SK-N-SH (cell line): ENCODE data around the gene PDCD6IP. TPM values are rescaled to one million over a fixed set of nuclear protein-coding genes. Genes with fewer than 3 reads are reported as not detected.

Experiments
- CTCF ChIA-PET: fragments of 300-600, 350-600 bp; formaldehyde crosslinking; extraction: SDS; loops from one replicate; lab custom pipeline; 2021; lab: Yijun Ruan, JAX
- POLR2A ChIA-PET: fragments of 350-600 bp; sonication (Branson Sonifier 250); formaldehyde crosslinking; extraction: SDS; loops from one replicate; lab custom pipeline; 2020; ENCODE audit warnings: antibody characterized with exemption, inconsistent platforms; lab: Yijun Ruan, JAX
- DNase-seq: peaks from one replicate; pipeline ENCODE4 v3.0.0; 2012
- H2AFZ ChIP-seq: fragments of 200-600 bp; sonication (generic); 2 replicates; pipeline ENCODE4 v1.8.1; 2016; ENCODE audit warnings: antibody characterized with exemption, mild to moderate bottlenecking, low read depth
- H3F3A ChIP-seq: fragments of 200-600 bp; sonication (generic); replicated peaks from 2 replicates; pipeline ENCODE3; 2016; ENCODE audit warnings: antibody characterized with exemption, mild to moderate bottlenecking; ENCODE audit not compliant: insufficient read depth
- H3K27ac ChIP-seq, 2 experiments: fragments of 200-500 bp in 1 of 2; fragments of 200-600 bp in 1 of 2; sonication (Bioruptor generic) in 1 of 2; sonication (generic), shearing (Covaris generic) in 1 of 2; 2 replicates each; pipeline versions ENCODE4 v1.5.1 to v1.6.1; 2014 to 2016; ENCODE audit warnings: low read depth in 2 of 2, inconsistent platforms in 1 of 2, low read length in 1 of 2, mild to moderate bottlenecking in 1 of 2, mixed read lengths in 1 of 2
- H3K27me3 ChIP-seq: fragments of 200-600 bp; sonication (generic), shearing (Covaris generic); 2 replicates; pipeline ENCODE4 v1.6.1; 2016; ENCODE audit warnings: mixed run types; ENCODE audit not compliant: insufficient read depth
- H3K36me3 ChIP-seq, 2 experiments: fragments of 200-500 bp in 1 of 2; fragments of 200-600 bp in 1 of 2; sonication (Bioruptor generic) in 1 of 2; sonication (generic) in 1 of 2; replicated peaks in 1 of 2; 2 replicates each; pipeline versions ENCODE3 to v1.5.1; 2014 to 2016; ENCODE audit warnings: low read length in 1 of 2, mild to moderate bottlenecking in 1 of 2; ENCODE audit not compliant: insufficient read depth in 2 of 2, control insufficient read depth in 1 of 2
- H3K4me1 ChIP-seq, 2 experiments: fragments of 200-500 bp in 1 of 2; fragments of 200-600 bp in 1 of 2; sonication (Bioruptor generic) in 1 of 2; sonication (generic), shearing (Covaris generic) in 1 of 2; 2 replicates each; pipeline versions ENCODE4 v1.5.1 to v1.6.1; 2014 to 2016; ENCODE audit warnings: low read depth in 1 of 2, low read length in 1 of 2, mixed run types in 1 of 2; ENCODE audit not compliant: insufficient read depth in 2 of 2, control insufficient read depth in 1 of 2
- H3K4me2 ChIP-seq: fragments of 200-600 bp; sonication (generic), shearing (Covaris generic); 2 replicates; pipeline ENCODE4 v1.6.1; 2017; ENCODE audit warnings: mixed run types
- H3K4me3 ChIP-seq, 2 experiments: fragments of 200-500 bp in 1 of 2; fragments of 200-600 bp in 1 of 2; sonication (Bioruptor generic) in 1 of 2; sonication (generic), shearing (Covaris generic) in 1 of 2; 2 replicates each; pipeline versions ENCODE4 v1.5.1 to v1.8.1; 2014 to 2016; ENCODE audit warnings: low read depth in 2 of 2, inconsistent platforms in 1 of 2, low read length in 1 of 2, mild to moderate bottlenecking in 1 of 2, mixed read lengths in 1 of 2, moderate library complexity in 1 of 2
- H3K79me2 ChIP-seq: fragments of 200-600 bp; sonication (generic); 2 replicates; pipeline ENCODE4 v1.8.1; 2017; ENCODE audit warnings: mild to moderate bottlenecking; ENCODE audit not compliant: insufficient read depth
- H3K9ac ChIP-seq: fragments of 200-600 bp; sonication (generic); 2 replicates; pipeline ENCODE4 v1.6.1; 2017; ENCODE audit warnings: mixed run types
- H3K9me2 ChIP-seq: fragments of 200-600 bp; sonication (generic); 2 replicates; pipeline ENCODE4 v1.6.1; 2017; ENCODE audit warnings: mixed run types
- H3K9me3 ChIP-seq: fragments of 200-600 bp; sonication (generic); 2 replicates; pipeline ENCODE4 v1.6.1; 2017; ENCODE audit warnings: mixed run types, mild to moderate bottlenecking, moderate library complexity
- H4K20me1 ChIP-seq: fragments of 200-600 bp; sonication (generic); 2 replicates; pipeline ENCODE4 v1.6.1; 2017; ENCODE audit warnings: mild to moderate bottlenecking, mixed run types; ENCODE audit not compliant: insufficient read depth
- CHD2 ChIP-seq: fragments of 150-350 bp; IDR thresholded peaks from 2 replicates; pipeline ENCODE4 v1.6.1; 2018; ENCODE audit warnings: low read length; ENCODE audit not compliant: partially characterized antibody
- ELF1 ChIP-seq: IDR thresholded peaks from 2 replicates; pipeline ENCODE4 v1.4.0; 2012
- FOXM1 ChIP-seq: IDR thresholded peaks from 2 replicates; pipeline ENCODE4 v1.4.0; 2012; ENCODE audit warnings: low read depth, mild to moderate bottlenecking
- GABPA ChIP-seq: IDR thresholded peaks from 2 replicates; pipeline ENCODE4 v1.4.0; 2012; ENCODE audit warnings: low read depth, mild to moderate bottlenecking
- GATA2 ChIP-seq: sonication (generic); formaldehyde crosslinking; IDR thresholded peaks from 2 replicates; pipeline ENCODE4 v1.5.0; 2020; ENCODE audit warnings: mild to moderate bottlenecking, missing genetic modification reagents
- MXI1 ChIP-seq: IDR thresholded peaks from 2 replicates; pipeline ENCODE4 v1.6.1; 2012; ENCODE audit warnings: mild to moderate bottlenecking, low read depth, low read length, improper control_type of control experiment
- POLR2AphosphoS5 ChIP-seq: IDR thresholded peaks from 2 replicates; pipeline ENCODE4 v1.6.1; 2012; ENCODE audit warnings: low read depth, low read length
- RCOR1 ChIP-seq: fragments of 150-350 bp; IDR thresholded peaks from 2 replicates; pipeline ENCODE4 v1.6.1; 2017; ENCODE audit warnings: antibody characterized with exemption, low read length
- RXRA ChIP-seq: IDR thresholded peaks from 2 replicates; pipeline ENCODE4 v1.4.0; 2012; ENCODE audit warnings: low read depth, mild to moderate bottlenecking, borderline replicate concordance
- SIN3A ChIP-seq: IDR thresholded peaks from 2 replicates; pipeline ENCODE4 v1.6.1; 2012; ENCODE audit warnings: low read depth, mild to moderate bottlenecking, low read length, moderate library complexity, borderline replicate concordance
- SMC3 ChIP-seq: IDR thresholded peaks from 2 replicates; pipeline ENCODE4 v1.6.1; 2012; ENCODE audit warnings: low read depth, low read length, improper control_type of control experiment
- TCF12 ChIP-seq: IDR thresholded peaks from 2 replicates; pipeline ENCODE4 v1.4.0; 2012
- TEAD4 ChIP-seq: IDR thresholded peaks from 2 replicates; pipeline ENCODE4 v1.4.0; 2012; ENCODE audit warnings: mild to moderate bottlenecking, borderline replicate concordance; ENCODE audit not compliant: insufficient read depth
- WGBS: methylation state at CpG from one replicate; pipeline ENCODE4 v1.1.6; 2017; ENCODE audit warnings: low lambda C conversion rate; 5-methylcytosine and 5-hydroxymethylcytosine counted together
- polyA plus RNA-seq, 3 experiments: library from polyadenylated mRNA; depleted of rRNA; stranded (reverse); fragments of >200 nt; gene quantifications; 2 replicates each; pipeline ENCODE4 v1.2.3, GENCODE V29; 2012
- TF ChIP-seq, protein P1 (sequence below): IDR thresholded peaks from 2 replicates; pipeline ENCODE4 v1.6.1; 2012; ENCODE audit warnings: mild to moderate bottlenecking, low read depth, low read length, moderate library complexity

Gene PDCD6IP
- polyA plus RNA-seq, 1 of the 3 experiments (the other 2 are of a cell fraction) = 49.1 TPM

DNA sequence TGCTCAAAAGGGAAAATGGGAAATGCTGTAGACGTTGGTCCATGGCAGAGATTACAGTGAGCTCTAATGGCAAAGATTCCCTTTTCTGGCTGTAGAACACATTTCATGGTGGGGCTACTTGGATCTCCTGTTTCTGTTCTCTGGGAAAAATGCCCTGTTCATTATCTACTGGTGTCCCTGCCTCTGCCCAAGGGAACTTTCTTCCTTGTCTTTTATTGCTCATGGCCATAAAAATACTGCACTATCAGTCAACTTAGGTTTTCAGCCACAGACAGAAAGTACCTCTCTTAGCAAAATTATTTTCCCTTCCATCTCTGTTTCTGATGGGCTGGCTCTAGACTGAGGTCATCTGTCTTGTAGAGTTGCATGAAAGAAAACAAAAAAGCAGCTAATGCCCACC, 98.9 kb downstream of the PDCD6IP start (continued):
- no peak for TF ChIP-seq MXI1
- TF ChIP-seq RCOR1 = no peak
- TF ChIP-seq CHD2 = no peak
- TF ChIP-seq SMC3 = no peak
- TF ChIP-seq SIN3A = no peak
- TF ChIP-seq RXRA = no peak
- TF ChIP-seq, all 33 proteins: peak for 0

GRCh38 chr3:33898901-33899300, 100.5 kb downstream of the PDCD6IP start:
- H3K36me3 ChIP-seq = no peaks in the 10 kb centered on the region
- H3K4me1 ChIP-seq = no peaks in the 10 kb centered on the region
- TF ChIP-seq FOXM1 (no peak), ELF1 (no peak), TCF12 (no peak), GATA2 (CRISPR knock-in tag) (no peak), TEAD4 (no peak), POLR2AphosphoS5 (no peak), SMC3 (no peak), GABPA (no peak)
- TF ChIP-seq, protein P1, sequence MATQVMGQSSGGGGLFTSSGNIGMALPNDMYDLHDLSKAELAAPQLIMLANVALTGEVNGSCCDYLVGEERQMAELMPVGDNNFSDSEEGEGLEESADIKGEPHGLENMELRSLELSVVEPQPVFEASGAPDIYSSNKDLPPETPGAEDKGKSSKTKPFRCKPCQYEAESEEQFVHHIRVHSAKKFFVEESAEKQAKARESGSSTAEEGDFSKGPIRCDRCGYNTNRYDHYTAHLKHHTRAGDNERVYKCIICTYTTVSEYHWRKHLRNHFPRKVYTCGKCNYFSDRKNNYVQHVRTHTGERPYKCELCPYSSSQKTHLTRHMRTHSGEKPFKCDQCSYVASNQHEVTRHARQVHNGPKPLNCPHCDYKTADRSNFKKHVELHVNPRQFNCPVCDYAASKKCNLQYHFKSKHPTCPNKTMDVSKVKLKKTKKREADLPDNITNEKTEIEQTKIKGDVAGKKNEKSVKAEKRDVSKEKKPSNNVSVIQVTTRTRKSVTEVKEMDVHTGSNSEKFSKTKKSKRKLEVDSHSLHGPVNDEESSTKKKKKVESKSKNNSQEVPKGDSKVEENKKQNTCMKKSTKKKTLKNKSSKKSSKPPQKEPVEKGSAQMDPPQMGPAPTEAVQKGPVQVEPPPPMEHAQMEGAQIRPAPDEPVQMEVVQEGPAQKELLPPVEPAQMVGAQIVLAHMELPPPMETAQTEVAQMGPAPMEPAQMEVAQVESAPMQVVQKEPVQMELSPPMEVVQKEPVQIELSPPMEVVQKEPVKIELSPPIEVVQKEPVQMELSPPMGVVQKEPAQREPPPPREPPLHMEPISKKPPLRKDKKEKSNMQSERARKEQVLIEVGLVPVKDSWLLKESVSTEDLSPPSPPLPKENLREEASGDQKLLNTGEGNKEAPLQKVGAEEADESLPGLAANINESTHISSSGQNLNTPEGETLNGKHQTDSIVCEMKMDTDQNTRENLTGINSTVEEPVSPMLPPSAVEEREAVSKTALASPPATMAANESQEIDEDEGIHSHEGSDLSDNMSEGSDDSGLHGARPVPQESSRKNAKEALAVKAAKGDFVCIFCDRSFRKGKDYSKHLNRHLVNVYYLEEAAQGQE = no peak
- H3K9me3 ChIP-seq = no peaks in the 10 kb centered on the region
- no peaks in the 10 kb centered on the region for H3K27me3 ChIP-seq
- ChIA-PET CTCF (no interaction called here), POLR2A (no interaction called here)
- H3K4me3 ChIP-seq = no peak overlapping the region
- H3K9me2 ChIP-seq = no peaks in the 10 kb centered on the region
- H2AFZ ChIP-seq = no peak overlapping the region
- no peak overlapping the region for H3K9ac ChIP-seq
- no peaks in the 10 kb centered on the region for H3K79me2 ChIP-seq
- H3F3A ChIP-seq = no peaks in the 10 kb centered on the region
- no peaks in the 10 kb centered on the region for H4K20me1 ChIP-seq
- no peak overlapping the region for H3K27ac ChIP-seq
- 3% methylated on average over 2 of the region's 2 CpGs for WGBS
- no peak overlapping the region for H3K4me2 ChIP-seq
- no peak for DNase-seq

- no peak for DNase-seq
- Histone ChIP-seq H3K27ac (no peak overlapping the region), H3K4me2 (no peak overlapping the region), H2AFZ (no peak overlapping the region), H3K9ac (no peak overlapping the region), H3K9me2 (no peaks in the 10 kb centered on the region), H3K4me3 (no peak overlapping the region), H3K27me3 (no peaks in the 10 kb centered on the region), H3K9me3 (no peaks in the 10 kb centered on the region), H3K4me1 (no peaks in the 10 kb centered on the region), H4K20me1 (no peaks in the 10 kb centered on the region), H3K79me2 (no peaks in the 10 kb centered on the region), H3F3A (no peaks in the 10 kb centered on the region), H3K36me3 (no peaks in the 10 kb centered on the region)
- no peak for TF ChIP-seq MXI1
- POLR2A ChIA-PET = no interaction called here
- CTCF ChIA-PET = no interaction called here
Observed at GRCh38 chr3:33900440-33900808, 102.0 kb downstream of the PDCD6IP start.
